Smooth muscle cell (in vitro differentiated cells): Measurements from ENCODE around the gene FNDC8. TPM values are rescaled to one million over a fixed set of nuclear protein-coding genes. Genes with fewer than 3 reads are reported as not detected.

Source experiments
- DNase-seq: peaks from one replicate; lab custom pipeline; 2025; ENCODE audit not compliant: unreplicated experiment; lab: John Stamatoyannopoulos, UW
- H2AFZ ChIP-seq: fragments of 200-600 bp; sonication (generic); 2 replicates; pipeline ENCODE4 v1.6.0; 2016; ENCODE audit warnings: antibody characterized with exemption, low read depth, mild to moderate bottlenecking
- H3F3A ChIP-seq: fragments of 200-600 bp; sonication (generic); 2 replicates; pipeline ENCODE4 v1.6.0; 2017; ENCODE audit warnings: antibody characterized with exemption, low read depth
- H3K27ac ChIP-seq: fragments of 200-600 bp; sonication (generic); 2 replicates; pipeline ENCODE4 v1.5.1; 2016; ENCODE audit warnings: low read depth, mild to moderate bottlenecking
- H3K27me3 ChIP-seq: fragments of 200-600 bp; sonication (generic); 2 replicates; pipeline ENCODE4 v1.6.1; 2016; ENCODE audit warnings: low read depth, mild to moderate bottlenecking
- H3K36me3 ChIP-seq: fragments of 200-600 bp; sonication (generic); 2 replicates; pipeline ENCODE4 v1.5.1; 2016; ENCODE audit warnings: low read depth
- H3K4me1 ChIP-seq: fragments of 200-600 bp; sonication (generic); 2 replicates; pipeline ENCODE4 v1.5.1; 2016; ENCODE audit warnings: low read depth
- H3K4me2 ChIP-seq: fragments of 200-600 bp; sonication (generic); 2 replicates; pipeline ENCODE4 v1.6.0; 2016; ENCODE audit warnings: mild to moderate bottlenecking
- H3K4me3 ChIP-seq: fragments of 200-600 bp; sonication (generic); 2 replicates; pipeline ENCODE4 v1.5.1; 2016; ENCODE audit warnings: mild to moderate bottlenecking
- H3K79me2 ChIP-seq: fragments of 200-600 bp; sonication (generic); 2 replicates; pipeline ENCODE4 v1.6.0; 2016; ENCODE audit warnings: low read depth, mild to moderate bottlenecking
- H3K9ac ChIP-seq: fragments of 200-600 bp; sonication (generic); 2 replicates; pipeline ENCODE4 v1.6.0; 2016; ENCODE audit warnings: low read depth
- H3K9me3 ChIP-seq: fragments of 200-600 bp; sonication (generic); replicated peaks from 2 replicates; pipeline ENCODE4 v1.5.1; 2016; ENCODE audit warnings: low read depth
- H4K20me1 ChIP-seq: fragments of 200-600 bp; sonication (generic); 2 replicates; pipeline ENCODE4 v1.6.0; 2016; ENCODE audit warnings: low read depth
- CTCF ChIP-seq: fragments of 200-600 bp; sonication (generic); IDR thresholded peaks from 2 replicates; pipeline ENCODE4 v1.5.1; 2017; ENCODE audit warnings: borderline replicate concordance, mild to moderate bottlenecking, antibody characterized with exemption; ENCODE audit not compliant: insufficient read depth, poor library complexity, severe bottlenecking
- WGBS: methylation state at CpG from one replicate; pipeline ENCODE4 v1.1.7; 2016; ENCODE audit warnings: low lambda C conversion rate; 5-methylcytosine and 5-hydroxymethylcytosine counted together
- polyA plus RNA-seq: library from polyadenylated mRNA; unstranded; fragments of >200 nt; fragmentation: Nextera tagmentation; extraction: Ambion mirVana; gene quantifications from 2 replicates; pipeline ENCODE4 v1.2.1, GENCODE V29; 2016
- total RNA-seq: library from RNA; depleted of rRNA; stranded (reverse); fragments of >200 nt; gene quantifications from 2 replicates; pipeline ENCODE4 v1.2.3, GENCODE V29; 2014

FNDC8 gene
- total and polyA plus RNA-seq, 2 experiments from 2014 or later = not detected

DNA sequence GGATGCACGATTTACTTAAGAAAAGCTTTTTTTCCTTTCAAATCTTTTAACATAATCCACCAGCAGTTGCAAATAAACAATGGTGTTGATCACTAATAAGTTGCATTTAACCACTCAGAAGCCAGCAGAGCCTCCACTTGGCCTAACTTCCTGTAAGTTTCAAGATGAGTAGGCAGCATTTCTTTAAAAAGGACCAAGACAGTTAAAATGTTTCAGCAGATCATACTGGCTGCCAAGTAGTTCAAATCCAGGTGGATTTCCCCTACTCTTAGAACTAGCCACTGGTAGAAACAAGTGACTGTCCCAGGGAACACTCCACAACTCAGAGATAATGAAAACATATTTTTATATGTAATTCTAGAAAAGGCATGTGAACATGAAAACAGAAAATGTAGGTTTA lies 40.9 kb upstream of the FNDC8 start:
- Histone ChIP-seq H3F3A (no peaks in the 10 kb centered on the region), H3K4me3 (no peak overlapping the region), H2AFZ (no peak overlapping the region), H3K79me2 (peaks cover 38% of the 10 kb centered on the region), H3K36me3 (no peaks in the 10 kb centered on the region), H4K20me1 (peaks cover 69% of the 10 kb centered on the region), H3K27ac (no peak overlapping the region), H3K9me3 (no peaks in the 10 kb centered on the region), H3K4me1 (peaks cover 13% of the 10 kb centered on the region), H3K4me2 (no peak overlapping the region), H3K9ac (no peak overlapping the region), H3K27me3 (no peaks in the 10 kb centered on the region)
- no peak for TF ChIP-seq CTCF
- WGBS = 64% methylated on average over 1 of the region's 1 CpG
- no peak for DNase-seq

DNA sequence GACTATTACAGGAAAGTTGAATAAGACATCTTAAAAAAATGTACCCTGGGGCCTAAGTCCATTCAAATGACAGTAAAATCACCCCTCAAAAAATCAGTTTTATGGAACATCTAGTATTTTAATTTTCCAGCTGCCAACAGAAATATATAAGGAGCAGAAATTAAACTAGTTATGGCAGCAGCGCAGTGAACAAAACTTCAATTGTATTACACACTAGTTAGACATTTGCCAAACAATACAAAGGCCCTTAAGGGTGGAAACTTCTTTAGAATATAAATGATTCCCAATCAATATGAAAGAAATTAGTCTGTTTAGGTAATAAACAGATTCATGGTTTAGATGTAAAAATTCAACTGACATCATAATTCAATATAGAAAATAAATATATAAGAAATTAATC lies 39.8 kb upstream of the FNDC8 start:
- H3K79me2 ChIP-seq = peaks cover 47% of the 10 kb centered on the region
- H3K4me3 ChIP-seq = no peak overlapping the region
- H2AFZ ChIP-seq = no peak overlapping the region
- H3K9ac ChIP-seq = no peak overlapping the region
- H3K4me2 ChIP-seq = no peak overlapping the region
- H4K20me1 ChIP-seq = peaks cover 60% of the 10 kb centered on the region
- 94% methylated on average over 1 of the region's 1 CpG for WGBS
- no peaks in the 10 kb centered on the region for H3K36me3 ChIP-seq
- H3K27ac ChIP-seq = no peak overlapping the region
- no peak for TF ChIP-seq CTCF
- no peaks in the 10 kb centered on the region for H3K27me3 ChIP-seq
- no peaks in the 10 kb centered on the region for H3K9me3 ChIP-seq
- DNase-seq = no peak
- peaks cover 13% of the 10 kb centered on the region for H3K4me1 ChIP-seq
- H3F3A ChIP-seq = no peaks in the 10 kb centered on the region

DNA sequence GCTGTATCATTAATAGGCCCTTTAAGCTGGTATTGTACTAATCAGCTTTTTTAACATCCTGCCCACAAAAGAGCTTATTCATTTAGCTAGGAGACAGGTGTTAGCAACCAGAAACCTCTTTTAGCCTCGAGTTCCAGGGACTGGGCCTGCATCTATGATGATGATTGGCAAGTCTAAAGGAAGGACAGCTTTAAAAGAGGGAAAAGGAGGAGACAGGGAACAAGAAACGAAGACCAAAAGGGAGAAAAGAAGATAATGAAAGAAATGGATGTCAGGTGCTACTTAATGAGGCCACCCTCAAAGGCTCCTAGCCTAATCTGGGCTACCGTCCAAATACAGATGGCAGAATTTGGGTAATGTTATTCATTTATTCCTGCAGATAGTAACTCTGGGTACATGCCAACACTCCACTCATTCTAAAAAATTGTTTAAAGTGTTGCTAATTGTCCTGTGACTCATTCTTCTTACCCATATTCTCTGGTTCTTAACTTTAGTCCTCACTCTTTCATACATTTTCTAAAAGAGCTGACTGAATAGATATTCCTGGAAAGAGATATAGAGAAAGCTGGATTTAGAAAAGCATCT lies 39.2 kb upstream of the FNDC8 start:
- H4K20me1 ChIP-seq = peaks cover 57% of the 10 kb centered on the region
- no peaks in the 10 kb centered on the region for H3K9me3 ChIP-seq
- H3K79me2 ChIP-seq = peaks cover 50% of the 10 kb centered on the region
- peak overlapping the region; percentile 58 for H3K4me2 ChIP-seq
- H3K36me3 ChIP-seq = no peaks in the 10 kb centered on the region
- no peak for DNase-seq
- H2AFZ ChIP-seq = no peak overlapping the region
- H3K27me3 ChIP-seq = no peaks in the 10 kb centered on the region
- peak overlapping the region; percentile 12 for H3K27ac ChIP-seq
- no peak overlapping the region for H3K9ac ChIP-seq
- 40% methylated on average over 3 of the region's 3 CpGs for WGBS
- H3F3A ChIP-seq = no peaks in the 10 kb centered on the region
- H3K4me1 ChIP-seq = peaks cover 13% of the 10 kb centered on the region
- no peak overlapping the region for H3K4me3 ChIP-seq
- no peak for TF ChIP-seq CTCF

DNA sequence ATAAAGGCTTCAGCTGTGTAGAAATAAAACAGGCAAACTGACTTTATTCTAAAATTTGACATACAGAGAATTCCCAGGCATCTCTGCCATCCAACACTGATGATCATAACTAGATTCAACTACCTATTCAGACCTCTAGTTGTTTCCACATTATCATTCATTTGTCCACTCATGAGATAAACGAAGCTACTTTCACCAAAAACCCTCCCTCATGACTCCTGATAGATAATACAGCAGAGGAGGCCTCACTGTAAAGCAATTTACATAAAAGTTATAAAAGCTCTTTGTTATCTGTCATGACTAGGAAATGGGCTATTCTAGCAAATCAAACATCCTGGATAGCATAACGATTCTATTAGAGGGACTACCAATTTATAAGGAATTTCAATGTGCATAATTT lies 38.3 kb upstream of the FNDC8 start:
- Histone ChIP-seq H3K36me3 (no peaks in the 10 kb centered on the region), H4K20me1 (peaks cover 48% of the 10 kb centered on the region), H3K4me1 (peaks cover 13% of the 10 kb centered on the region), H3F3A (no peaks in the 10 kb centered on the region), H3K4me3 (no peak overlapping the region), H3K9ac (no peak overlapping the region), H3K27me3 (no peaks in the 10 kb centered on the region), H3K4me2 (no peak overlapping the region), H3K27ac (no peak overlapping the region), H3K79me2 (peaks cover 57% of the 10 kb centered on the region), H2AFZ (no peak overlapping the region), H3K9me3 (no peaks in the 10 kb centered on the region)
- TF ChIP-seq CTCF = no peak
- 77% methylated on average over 2 of the region's 2 CpGs for WGBS
- no peak for DNase-seq
